Activated B cell treated with CpG ODN at 0.5 μM for 24 hours (primary cell): ENCODE data around the gene PCGF1. TPM values are rescaled to one million over a fixed set of nuclear protein-coding genes. Genes with fewer than 3 reads are reported as not detected.

Source experiments
- ATAC-seq: fragments of 200-7000 bp; cut with Tn5 transposase; one replicate; pipeline ENCODE4 v1.10.0; 2021; ENCODE audit warnings: low read depth, mild to moderate bottlenecking, moderate library complexity
- CTCF ChIA-PET: fragments of 350-600 bp; sonication (Branson Sonifier 250); formaldehyde crosslinking; loops from one replicate; lab custom pipeline; 2021; ENCODE audit warnings: antibody characterized with exemption; lab: Charles Lee
- POLR2A ChIA-PET: fragments of 350-600 bp; sonication (Branson Sonifier 250); formaldehyde crosslinking; loops from one replicate; lab custom pipeline; 2021; ENCODE audit warnings: antibody characterized with exemption; lab: Charles Lee
- DNase-seq: peaks from one replicate; pipeline ENCODE4 v3.0.0; 2022
- H3K27ac Mint-ChIP-seq: one replicate; pipeline ENCODE4 v1.8.0; 2020; ENCODE audit warnings: mixed read lengths
- H3K27me3 Mint-ChIP-seq: one replicate; pipeline ENCODE4 v1.8.0; 2021; ENCODE audit warnings: mixed read lengths
- H3K36me3 Mint-ChIP-seq: one replicate; pipeline ENCODE4 v1.8.0; 2021; ENCODE audit warnings: low read depth, mixed read lengths
- H3K4me1 Mint-ChIP-seq: one replicate; pipeline ENCODE4 v1.8.0; 2021; ENCODE audit warnings: mixed read lengths
- H3K4me3 Mint-ChIP-seq: one replicate; pipeline ENCODE4 v1.8.0; 2020; ENCODE audit warnings: mild to moderate bottlenecking, mixed read lengths
- H3K9me3 Mint-ChIP-seq: one replicate; pipeline ENCODE4 v1.8.0; 2020; ENCODE audit warnings: mixed read lengths
- intact Hi-C: fragments of 100-400 bp; cut with micrococcal nuclease; formaldehyde crosslinking; loops from one replicate; pipeline ENCODE4 v1.15.1; 2024
- total RNA-seq: library from RNA; stranded (reverse); gene quantifications from 2 replicates; pipeline ENCODE4 v1.2.3, GENCODE V29; 2022
- TF ChIP-seq, protein P1 (sequence below): fragments of 200-600 bp; IDR thresholded peaks from one replicate; pipeline ENCODE4 v1.8.0; 2022; ENCODE audit warnings: antibody characterized with exemption, mild to moderate bottlenecking

PCGF1 gene
- total RNA-seq, 1 donor from 2014 or later = 34.7 TPM

DNA sequence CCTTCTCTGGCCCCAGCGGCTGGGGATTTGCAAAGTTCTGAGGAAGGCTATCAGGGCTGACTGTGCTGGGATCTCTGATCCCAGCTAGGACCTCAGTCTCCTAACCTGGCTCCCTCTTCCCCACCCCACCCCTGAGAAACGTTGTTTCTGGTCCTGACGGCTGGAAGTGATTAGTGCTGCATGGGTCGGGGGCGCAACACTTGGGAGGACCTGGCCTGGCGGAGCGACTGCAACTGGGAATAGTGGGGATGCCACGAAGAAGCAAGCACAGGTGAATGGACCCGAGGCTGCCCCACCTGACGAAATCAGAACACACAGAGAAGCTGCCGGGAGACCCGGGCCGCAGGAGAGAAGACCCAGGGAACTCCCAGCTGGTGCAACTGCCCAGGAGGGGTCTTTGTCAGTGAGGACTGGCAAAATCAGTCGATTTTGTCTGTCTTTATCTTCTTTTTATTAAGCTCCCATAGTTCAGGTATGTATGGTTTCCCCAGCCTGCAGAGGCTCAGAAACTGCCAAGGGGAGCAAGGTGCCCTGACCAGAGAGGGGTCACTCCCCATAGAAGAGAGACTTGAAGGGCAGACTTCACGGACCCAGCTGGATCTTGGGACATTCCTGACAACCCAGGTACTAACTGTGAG lies 7.4 kb downstream of the PCGF1 start:
- TF ChIP-seq, protein P1, sequence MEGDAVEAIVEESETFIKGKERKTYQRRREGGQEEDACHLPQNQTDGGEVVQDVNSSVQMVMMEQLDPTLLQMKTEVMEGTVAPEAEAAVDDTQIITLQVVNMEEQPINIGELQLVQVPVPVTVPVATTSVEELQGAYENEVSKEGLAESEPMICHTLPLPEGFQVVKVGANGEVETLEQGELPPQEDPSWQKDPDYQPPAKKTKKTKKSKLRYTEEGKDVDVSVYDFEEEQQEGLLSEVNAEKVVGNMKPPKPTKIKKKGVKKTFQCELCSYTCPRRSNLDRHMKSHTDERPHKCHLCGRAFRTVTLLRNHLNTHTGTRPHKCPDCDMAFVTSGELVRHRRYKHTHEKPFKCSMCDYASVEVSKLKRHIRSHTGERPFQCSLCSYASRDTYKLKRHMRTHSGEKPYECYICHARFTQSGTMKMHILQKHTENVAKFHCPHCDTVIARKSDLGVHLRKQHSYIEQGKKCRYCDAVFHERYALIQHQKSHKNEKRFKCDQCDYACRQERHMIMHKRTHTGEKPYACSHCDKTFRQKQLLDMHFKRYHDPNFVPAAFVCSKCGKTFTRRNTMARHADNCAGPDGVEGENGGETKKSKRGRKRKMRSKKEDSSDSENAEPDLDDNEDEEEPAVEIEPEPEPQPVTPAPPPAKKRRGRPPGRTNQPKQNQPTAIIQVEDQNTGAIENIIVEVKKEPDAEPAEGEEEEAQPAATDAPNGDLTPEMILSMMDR = no peak
- no peaks in the 10 kb centered on the region for H3K9me3 Mint-ChIP-seq
- peak overlapping the region; percentile 32 for H3K4me3 Mint-ChIP-seq
- CTCF ChIA-PET = interaction anchor here (0.9 to 1.5 kb wide), 3 partner anchors 17 to 85 kb away, joined by 3 to 5 read pairs (median 3); partner anchors contain the start of genes CCDC142 and TTC31
- POLR2A ChIA-PET = interaction anchor here (1.0 to 2.5 kb wide), 9 partner anchors 9 to 88 kb away, joined by 3 to 11 read pairs (median 4); partner anchors contain the start of genes AUP1, CCDC142, HTRA2 and MRPL53
- H3K4me1 Mint-ChIP-seq = peaks cover 54% of the 10 kb centered on the region
- H3K27me3 Mint-ChIP-seq = peaks cover 38% of the 10 kb centered on the region
- intact Hi-C loops = loop anchor here (2.0 to 10.0 kb wide), 3 partner anchors 15 to 335 kb away; partner anchors contain the start of genes HK2, SEMA4F and TLX2
- ATAC-seq (no peak), DNase-seq (no peak)
- H3K27ac Mint-ChIP-seq = no peak overlapping the region
- peaks cover 14% of the 10 kb centered on the region for H3K36me3 Mint-ChIP-seq

DNA sequence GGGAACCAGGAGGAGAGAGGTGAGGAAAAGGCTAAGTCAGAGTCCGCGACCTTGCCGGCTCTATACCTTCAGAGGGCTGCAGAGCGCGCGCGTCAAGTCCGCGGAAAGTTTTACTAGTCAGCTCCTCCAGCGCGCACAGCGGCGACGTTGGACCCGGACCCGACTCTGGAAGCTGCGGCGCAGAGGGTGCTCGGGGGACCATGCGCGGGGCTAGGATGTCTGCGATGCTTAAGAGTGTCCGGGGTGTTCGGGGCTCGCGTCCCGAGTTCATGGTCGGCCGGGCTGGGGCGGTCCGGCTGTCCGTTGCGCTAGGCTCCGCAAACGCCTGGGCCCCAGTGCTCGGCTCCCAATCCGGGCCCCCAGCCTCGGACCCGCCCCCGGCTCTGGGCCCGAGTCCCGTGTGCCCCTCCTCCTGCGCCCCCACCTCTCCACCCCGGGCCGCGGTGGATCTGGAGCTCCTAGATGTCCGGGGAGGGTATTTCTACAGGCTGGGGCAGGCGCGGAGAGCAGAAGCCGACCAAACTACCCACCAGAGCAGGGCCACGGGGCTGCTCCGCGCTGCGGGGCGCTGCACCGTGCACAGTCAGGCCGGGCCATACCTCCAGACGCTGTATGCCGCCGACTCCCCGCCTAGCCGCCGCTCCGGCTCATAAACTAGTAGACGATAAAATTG lies 8.1 kb downstream of the PCGF1 start, which contains the start of gene LBX2:
TSS of gene LBX2 (minus strand) at position 337 of the 673 bp plus-strand sequence. CDS start at position 271, 66 bp downstream.
- Mint-ChIP-seq H3K27me3 (peaks cover 32% of the 10 kb centered on the region), H3K9me3 (no peaks in the 10 kb centered on the region), H3K27ac (peak within 1 kb of the TSS; percentile 62), H3K36me3 (peaks cover 8% of the 10 kb centered on the region), H3K4me1 (peaks cover 48% of the 10 kb centered on the region), H3K4me3 (peak within 1 kb of the TSS; percentile 87)
- ATAC-seq (peak; percentile 16), DNase-seq (no peak)
- TF ChIP-seq, protein P1 = no peak
- intact Hi-C loops = loop anchor here (2.0 kb wide), 1 partner anchor 15 kb away; the partner anchor contains the start of gene TLX2
- POLR2A ChIA-PET = interaction anchor here (0.7 to 2.5 kb wide), 9 partner anchors 10 to 294 kb away, joined by 3 to 11 read pairs (median 3); partner anchors contain the start of genes AUP1, HTRA2 and MRPL53
- CTCF ChIA-PET = interaction anchor here (0.9 to 1.5 kb wide), 2 partner anchors 17 to 32 kb away, joined by 3 to 5 read pairs; partner anchors contain the start of genes CCDC142 and TTC31

DNA sequence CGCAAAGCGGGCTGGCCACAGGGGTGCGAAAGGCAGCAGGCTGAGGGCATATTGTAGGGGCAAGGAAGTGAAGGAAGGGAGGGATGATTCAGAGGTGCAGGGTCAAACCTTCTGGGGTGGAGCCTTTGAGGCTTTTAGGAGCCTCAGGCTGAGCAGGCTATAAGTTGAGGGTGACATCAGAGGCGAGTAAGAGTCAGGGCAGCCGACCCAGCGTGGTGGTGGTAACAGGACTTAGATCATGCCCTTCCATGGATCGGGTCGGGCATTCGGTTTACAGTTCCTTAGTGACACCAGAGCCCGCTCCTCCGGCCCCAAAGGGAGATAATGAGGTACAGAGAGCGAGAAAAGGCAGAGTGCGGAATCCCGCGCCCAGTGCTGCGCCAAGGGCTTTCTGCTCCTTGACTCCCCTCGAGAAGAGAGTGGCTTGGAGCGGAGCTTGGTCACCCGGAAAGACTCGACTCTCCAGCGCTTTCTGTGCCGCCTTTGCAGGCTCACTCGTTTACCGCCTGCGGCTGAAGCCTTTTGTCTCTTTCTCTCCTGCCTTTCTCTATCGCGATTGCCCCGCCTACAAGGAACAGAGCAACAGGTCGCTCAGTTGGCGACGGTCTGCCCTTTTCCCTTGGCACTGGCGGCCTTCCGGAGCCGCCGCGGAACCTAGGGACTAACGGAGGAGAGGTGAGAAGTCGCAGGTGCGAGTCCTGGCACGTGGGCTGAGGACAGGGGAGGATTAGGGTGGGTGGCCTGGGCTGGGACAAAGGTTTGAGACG lies 8.8 kb downstream of the PCGF1 start:
- peak overlapping the region; percentile 87 for H3K4me3 Mint-ChIP-seq
- H3K4me1 Mint-ChIP-seq = peaks cover 42% of the 10 kb centered on the region
- DNase-seq = no peak
- POLR2A ChIA-PET = interaction anchor here (0.7 to 2.5 kb wide), 11 partner anchors 8 to 293 kb away, joined by 3 to 11 read pairs (median 4); partner anchors contain the start of genes AUP1, CCDC142, HTRA2 and PCGF1
- intact Hi-C loops = loop anchor here (2.0 kb wide), 1 partner anchor 16 kb away; the partner anchor contains the start of gene TLX2
- CTCF ChIA-PET = interaction anchor here (1.4 kb wide), 1 partner anchor 91 kb away, joined by 3 read pairs; no protein-coding TSS in a partner anchor
- H3K27me3 Mint-ChIP-seq = peaks cover 30% of the 10 kb centered on the region
- TF ChIP-seq, protein P1 = no peak
- peak overlapping the region; percentile 62 for H3K27ac Mint-ChIP-seq
- ATAC-seq = peak; percentile 14
- no peaks in the 10 kb centered on the region for H3K9me3 Mint-ChIP-seq
- peaks cover 14% of the 10 kb centered on the region for H3K36me3 Mint-ChIP-seq

DNA sequence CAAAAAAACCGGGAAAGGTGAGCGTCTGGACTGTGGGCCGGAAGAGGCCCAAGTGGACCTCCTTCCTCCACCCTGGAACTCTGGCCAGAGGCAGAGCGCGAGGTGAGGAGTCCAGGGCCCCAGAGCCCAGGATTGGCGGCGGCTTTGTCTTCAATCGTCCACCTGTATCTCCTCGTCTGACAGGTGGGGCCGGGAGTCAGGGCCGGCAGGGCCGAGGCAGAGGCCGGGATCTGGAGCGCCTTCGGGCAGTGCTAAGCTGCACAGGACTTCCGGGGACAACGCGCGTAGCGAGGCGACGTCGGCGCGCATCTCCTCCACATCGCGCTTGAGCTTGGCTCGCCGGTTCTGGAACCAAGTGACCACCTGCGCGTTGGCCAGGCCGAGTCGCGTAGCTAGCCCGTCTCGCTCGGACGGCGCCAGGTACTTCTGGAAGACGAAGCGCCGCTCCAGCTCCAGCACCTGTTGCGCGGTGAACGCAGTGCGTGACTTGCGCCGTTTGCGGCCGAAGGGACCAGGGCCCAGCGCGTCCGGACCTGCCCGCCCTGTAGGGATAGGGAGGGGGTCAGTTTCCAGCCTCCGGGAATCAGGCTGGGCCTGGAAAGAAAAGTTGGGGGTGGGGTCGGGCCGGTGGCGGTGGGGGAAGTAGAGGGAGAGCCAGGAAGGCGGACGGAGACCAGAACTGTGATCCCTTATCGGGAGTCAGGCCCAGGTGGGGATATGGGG lies 9.6 kb downstream of the PCGF1 start:
- ChIA-PET POLR2A (interaction anchor here (0.8 to 2.4 kb wide), 6 partner anchors 9 to 84 kb away, joined by 3 to 11 read pairs (median 6); partner anchors contain the start of genes AUP1, CCDC142, HTRA2 and PCGF1), CTCF (interaction anchor here (1.4 kb wide), 1 partner anchor 91 kb away, joined by 3 read pairs; no protein-coding TSS in a partner anchor)
- peaks cover 19% of the 10 kb centered on the region for H3K36me3 Mint-ChIP-seq
- DNase-seq (no peak), ATAC-seq (peak; percentile 51)
- H3K27ac Mint-ChIP-seq = peak overlapping the region; percentile 62
- intact Hi-C loops = loop anchor here (2.0 kb wide), 1 partner anchor 17 kb away; the partner anchor contains the start of gene TLX2
- H3K4me3 Mint-ChIP-seq = peak overlapping the region; percentile 87
- no peaks in the 10 kb centered on the region for H3K9me3 Mint-ChIP-seq
- H3K27me3 Mint-ChIP-seq = peaks cover 30% of the 10 kb centered on the region
- TF ChIP-seq, protein P1 = no peak
- H3K4me1 Mint-ChIP-seq = peaks cover 35% of the 10 kb centered on the region
